GM23248 (cell line): Measurements from ENCODE around the gene AOC2.

Experiments used
- EZH2 ChIP-seq: fragments of 200-600 bp; sonication (generic); IDR thresholded peaks from 2 replicates; pipeline ENCODE4 v1.6.1; 2018; ENCODE audit warnings: antibody characterized with exemption, mild to moderate bottlenecking; ENCODE audit not compliant: insufficient read depth, poor library complexity, severe bottlenecking
- EZH2phosphoT487 ChIP-seq: fragments of 200-600 bp; sonication (generic); IDR thresholded peaks from 2 replicates; pipeline ENCODE4 v1.6.1; 2018; ENCODE audit warnings: antibody characterized with exemption, moderate library complexity, mild to moderate bottlenecking, low read depth; ENCODE audit not compliant: insufficient read depth

DNA sequence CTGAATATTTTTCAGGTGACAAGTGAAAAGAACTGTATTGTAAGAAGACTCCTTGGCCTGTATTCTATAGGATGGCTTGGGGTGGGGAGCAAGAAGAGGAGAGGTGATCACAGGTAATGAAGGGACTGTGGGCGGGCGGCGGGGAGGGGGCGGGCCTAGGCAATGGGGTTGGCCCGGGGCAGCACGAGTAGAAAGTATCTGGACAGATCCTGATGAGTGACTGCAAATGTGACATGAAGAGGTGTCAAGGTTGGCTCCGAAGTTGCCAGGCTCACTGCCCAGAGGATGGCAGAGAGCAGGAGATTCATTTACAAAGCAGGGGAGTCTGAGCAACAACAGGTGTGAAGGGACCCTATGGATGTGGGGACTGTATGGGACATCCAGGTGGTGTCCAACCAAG is 45.4 kb downstream of the AOC2 start:
- TF ChIP-seq EZH2phosphoT487 (no peak), EZH2 (no peak)
